Measurements from ENCODE around the gene HINFP.
"Not testable (repeated sequence)": the region's sequence is repeated elsewhere in the genome, so short reads cannot be mapped to it uniquely, and the experiment has no call there.

The HINFP gene

GRCh38 chr11:119134389-119134978 is 13.1 kb downstream of the HINFP start:
- no peak overlapping the region for H3K27ac ChIP-seq (ENCODE audit: low read depth, low read length)

GRCh38 chr11:119139276-119139675 is 17.9 kb downstream of the HINFP start:
- H3K36me3 ChIP-seq (ENCODE audit: control insufficient read depth in 5 of 5, insufficient read depth in 5 of 5, low read length in 5 of 5): peaks cover 0 to 10% (median 4%) of the 10 kb centered on the region in 5 donors

More at GRCh38 chr11:119134389-119134978, 13.1 kb downstream of the HINFP start:
- no peak overlapping the region for H3K9ac ChIP-seq (ENCODE audit: low read length in 5 of 5)
- H3K9me3 ChIP-seq (ENCODE audit: control insufficient read depth in 5 of 5, low read length in 5 of 5): no peaks in the 10 kb centered on the region
- H3K36me3 ChIP-seq (ENCODE audit: control insufficient read depth in 5 of 5, insufficient read depth in 5 of 5, low read length in 5 of 5): peaks cover 5 to 51% (median 47%) of the 10 kb centered on the region in 5 donors
- H3K27me3 ChIP-seq (ENCODE audit: control insufficient read depth in 5 of 5, insufficient read depth in 4 of 5, low read length in 5 of 5): no peaks in the 10 kb centered on the region
- H3K4me1 ChIP-seq (ENCODE audit: control insufficient read depth in 5 of 5, insufficient read depth in 5 of 5, low read length in 5 of 5): peaks cover 0 to 9% (median 0%) of the 10 kb centered on the region in 5 donors
- no peak overlapping the region for H3K4me3 ChIP-seq (ENCODE audit: low read depth in 1 of 5, low read length in 5 of 5)

GRCh38 chr11:119144825-119145486 is 23.6 kb downstream of the HINFP start:
- peaks cover 0 to 17% (median 16%) of the 10 kb centered on the region in 5 donors for H3K4me1 ChIP-seq (ENCODE audit: control insufficient read depth in 5 of 5, insufficient read depth in 5 of 5, low read length in 5 of 5)
- H3K27me3 ChIP-seq (ENCODE audit: control insufficient read depth in 5 of 5, insufficient read depth in 4 of 5, low read length in 5 of 5): peaks cover 3 to 18% (median 9%) of the 10 kb centered on the region in 5 donors
- no peak overlapping the region for H3K27ac ChIP-seq (ENCODE audit: low read depth, low read length)
- no peak overlapping the region for H3K4me3 ChIP-seq (ENCODE audit: low read depth in 1 of 5, low read length in 5 of 5)
- H3K36me3 ChIP-seq (ENCODE audit: control insufficient read depth in 5 of 5, insufficient read depth in 5 of 5, low read length in 5 of 5): no peaks in the 10 kb centered on the region
- H3K9ac ChIP-seq (ENCODE audit: low read length in 5 of 5): no peak overlapping the region
- no peaks in the 10 kb centered on the region for H3K9me3 ChIP-seq (ENCODE audit: control insufficient read depth in 5 of 5, low read length in 5 of 5)

More at GRCh38 chr11:119139276-119139675, 17.9 kb downstream of the HINFP start:
- not testable (repeated sequence) for H3K4me3 ChIP-seq (ENCODE audit: low read depth in 1 of 5, low read length in 5 of 5); H3K4me1 ChIP-seq (ENCODE audit: control insufficient read depth in 5 of 5, insufficient read depth in 5 of 5, low read length in 5 of 5); H3K9me3 ChIP-seq (ENCODE audit: control insufficient read depth in 5 of 5, low read length in 5 of 5); H3K27me3 ChIP-seq (ENCODE audit: control insufficient read depth in 5 of 5, insufficient read depth in 4 of 5, low read length in 5 of 5); H3K27ac ChIP-seq (ENCODE audit: low read depth, low read length); H3K9ac ChIP-seq (ENCODE audit: low read length in 5 of 5)

GRCh38 chr11:119145551-119145950 is 24.2 kb downstream of the HINFP start:
- peaks cover 0 to 17% (median 16%) of the 10 kb centered on the region in 5 donors for H3K4me1 ChIP-seq (ENCODE audit: control insufficient read depth in 5 of 5, insufficient read depth in 5 of 5, low read length in 5 of 5)
- H3K9me3 ChIP-seq (ENCODE audit: control insufficient read depth in 5 of 5, low read length in 5 of 5): no peaks in the 10 kb centered on the region
- no peak overlapping the region for H3K9ac ChIP-seq (ENCODE audit: low read length in 5 of 5)
- no peaks in the 10 kb centered on the region for H3K36me3 ChIP-seq (ENCODE audit: control insufficient read depth in 5 of 5, insufficient read depth in 5 of 5, low read length in 5 of 5)
- peaks cover 5 to 22% (median 12%) of the 10 kb centered on the region in 5 donors for H3K27me3 ChIP-seq (ENCODE audit: control insufficient read depth in 5 of 5, insufficient read depth in 4 of 5, low read length in 5 of 5)
- H3K27ac ChIP-seq (ENCODE audit: low read depth, low read length): no peak overlapping the region
- H3K4me3 ChIP-seq (ENCODE audit: low read depth in 1 of 5, low read length in 5 of 5): no peak overlapping the region

- Histone ChIP-seq H3K27ac (ENCODE audit: low read depth, low read length) (no peak overlapping the region), H3K4me3 (ENCODE audit: low read depth in 1 of 5, low read length in 5 of 5) (no peak overlapping the region), H3K9me3 (ENCODE audit: control insufficient read depth in 5 of 5, low read length in 5 of 5) (no peaks in the 10 kb centered on the region), H3K36me3 (ENCODE audit: control insufficient read depth in 5 of 5, insufficient read depth in 5 of 5, low read length in 5 of 5) (no peaks in the 10 kb centered on the region), H3K9ac (ENCODE audit: low read length in 5 of 5) (no peak overlapping the region), H3K4me1 (ENCODE audit: control insufficient read depth in 5 of 5, insufficient read depth in 5 of 5, low read length in 5 of 5) (peaks cover 0 to 17% (median 16%) of the 10 kb centered on the region in 5 donors), H3K27me3 (ENCODE audit: control insufficient read depth in 5 of 5, insufficient read depth in 4 of 5, low read length in 5 of 5) (peaks cover 5 to 20% (median 13%) of the 10 kb centered on the region in 5 donors)
These were observed 26.4 kb downstream of the HINFP start for GRCh38 chr11:119147604-119148333.

- peaks cover 0 to 17% (median 16%) of the 10 kb centered on the region in 5 donors for H3K4me1 ChIP-seq (ENCODE audit: control insufficient read depth in 5 of 5, insufficient read depth in 5 of 5, low read length in 5 of 5)
- peak overlapping the region in 3 of 5 donors; percentile 47 to 68 (median 48) for H3K9ac ChIP-seq (ENCODE audit: low read length in 5 of 5)
- H3K27me3 ChIP-seq (ENCODE audit: control insufficient read depth in 5 of 5, insufficient read depth in 4 of 5, low read length in 5 of 5): peaks cover 8 to 23% (median 14%) of the 10 kb centered on the region in 5 donors
- no peaks in the 10 kb centered on the region for H3K9me3 ChIP-seq (ENCODE audit: control insufficient read depth in 5 of 5, low read length in 5 of 5)
- no peak overlapping the region for H3K27ac ChIP-seq (ENCODE audit: low read depth, low read length)
- H3K36me3 ChIP-seq (ENCODE audit: control insufficient read depth in 5 of 5, insufficient read depth in 5 of 5, low read length in 5 of 5): no peaks in the 10 kb centered on the region
- H3K4me3 ChIP-seq (ENCODE audit: low read depth in 1 of 5, low read length in 5 of 5): peak overlapping the region; percentile 55 to 72 (median 64)
These were observed 27.3 kb downstream of the HINFP start for GRCh38 chr11:119148720-119149017.

DNA sequence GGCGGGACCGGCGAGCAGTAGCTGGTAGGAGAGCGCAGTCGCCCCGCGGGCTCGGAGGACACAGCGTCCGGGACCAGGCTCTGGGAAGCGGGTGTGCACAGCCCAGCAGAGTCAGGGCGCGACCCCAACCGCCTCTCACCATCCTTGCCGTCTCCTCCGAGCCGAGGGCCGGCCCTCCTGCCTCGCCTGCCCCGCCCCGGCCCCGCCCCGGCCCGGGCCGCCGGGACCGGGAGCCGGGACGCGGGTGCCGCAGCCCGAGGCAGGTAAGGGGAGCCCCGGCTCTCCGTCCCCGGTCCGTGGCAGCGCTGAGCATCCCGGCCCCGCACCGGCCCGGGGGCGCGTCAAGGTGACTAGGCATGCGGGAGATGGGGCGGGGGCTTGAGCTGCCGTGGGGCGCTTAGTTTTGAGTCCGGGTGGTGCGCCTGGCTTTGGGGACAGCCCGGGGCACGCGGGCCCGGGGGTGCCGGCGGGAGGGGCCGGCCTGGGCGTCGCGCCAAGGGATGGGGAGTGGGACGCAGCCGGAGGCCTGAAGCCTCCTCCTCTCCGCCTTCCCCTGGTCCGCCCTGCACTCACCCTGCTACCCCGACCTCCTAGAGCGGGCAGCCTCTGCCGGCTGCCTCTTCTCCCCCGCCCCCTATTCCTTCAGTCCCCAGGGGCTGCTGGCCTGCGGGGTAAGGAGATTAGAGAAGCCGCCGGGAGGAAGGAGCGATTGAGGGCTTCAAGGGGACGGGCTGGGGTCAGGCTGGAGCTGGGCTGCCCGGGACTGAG is 27.8 kb downstream of the HINFP start, which contains the start of gene ABCG4:
Gene ABCG4, plus strand, starts transcription at position 35 of the 768 bp plus-strand sequence. CDS start 914 bp downstream, outside the sequence.
- Histone ChIP-seq H3K36me3 (ENCODE audit: control insufficient read depth in 5 of 5, insufficient read depth in 5 of 5, low read length in 5 of 5) (no peaks in the 10 kb centered on the region), H3K4me3 (ENCODE audit: low read depth in 1 of 5, low read length in 5 of 5) (peak within 1 kb of the TSS; percentile 55 to 72 (median 64)), H3K27me3 (ENCODE audit: control insufficient read depth in 5 of 5, insufficient read depth in 4 of 5, low read length in 5 of 5) (peaks cover 8 to 26% (median 14%) of the 10 kb centered on the region in 5 donors), H3K4me1 (ENCODE audit: control insufficient read depth in 5 of 5, insufficient read depth in 5 of 5, low read length in 5 of 5) (peaks cover 0 to 17% (median 16%) of the 10 kb centered on the region in 5 donors), H3K27ac (ENCODE audit: low read depth, low read length) (no peak within 1 kb of the TSS), H3K9ac (ENCODE audit: low read length in 5 of 5) (peak within 1 kb of the TSS in 4 of 5 donors; percentile 8 to 68 (median 48)), H3K9me3 (ENCODE audit: control insufficient read depth in 5 of 5, low read length in 5 of 5) (no peaks in the 10 kb centered on the region)

DNA sequence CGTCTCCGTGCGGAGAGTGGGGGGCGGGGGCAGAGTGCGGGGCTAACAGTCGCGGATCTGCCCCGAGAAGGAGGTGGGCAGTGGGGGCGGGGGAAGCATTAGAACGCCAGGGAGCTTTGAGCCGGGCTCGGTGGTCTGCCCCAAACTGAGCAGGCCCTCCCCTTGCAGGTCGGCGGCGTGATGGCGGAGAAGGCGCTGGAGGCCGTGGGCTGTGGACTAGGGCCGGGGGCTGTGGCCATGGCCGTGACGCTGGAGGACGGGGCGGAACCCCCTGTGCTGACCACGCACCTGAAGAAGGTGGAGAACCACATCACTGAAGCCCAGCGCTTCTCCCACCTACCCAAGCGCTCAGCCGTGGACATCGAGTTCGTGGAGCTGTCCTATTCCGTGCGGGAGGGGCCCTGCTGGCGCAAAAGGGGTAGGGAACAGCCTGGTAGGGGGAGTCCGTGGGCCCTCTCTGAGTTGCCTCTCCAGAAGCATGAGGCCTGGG is 28.5 kb downstream of the HINFP start:
- no peak overlapping the region for H3K27ac ChIP-seq (ENCODE audit: low read depth, low read length)
- no peaks in the 10 kb centered on the region for H3K9me3 ChIP-seq (ENCODE audit: control insufficient read depth in 5 of 5, low read length in 5 of 5)
- H3K27me3 ChIP-seq (ENCODE audit: control insufficient read depth in 5 of 5, insufficient read depth in 4 of 5, low read length in 5 of 5): peaks cover 8 to 32% (median 15%) of the 10 kb centered on the region in 5 donors
- H3K36me3 ChIP-seq (ENCODE audit: control insufficient read depth in 5 of 5, insufficient read depth in 5 of 5, low read length in 5 of 5): no peaks in the 10 kb centered on the region
- H3K9ac ChIP-seq (ENCODE audit: low read length in 5 of 5): no peak overlapping the region
- H3K4me1 ChIP-seq (ENCODE audit: control insufficient read depth in 5 of 5, insufficient read depth in 5 of 5, low read length in 5 of 5): peaks cover 0 to 17% (median 15%) of the 10 kb centered on the region in 5 donors
- peak overlapping the region in 3 of 5 donors; percentile 61 to 72 (median 72) for H3K4me3 ChIP-seq (ENCODE audit: low read depth in 1 of 5, low read length in 5 of 5)

- Histone ChIP-seq H3K9me3 (ENCODE audit: control insufficient read depth in 5 of 5, low read length in 5 of 5) (no peaks in the 10 kb centered on the region), H3K4me1 (ENCODE audit: control insufficient read depth in 5 of 5, insufficient read depth in 5 of 5, low read length in 5 of 5) (peaks cover 0 to 17% (median 15%) of the 10 kb centered on the region in 5 donors)
These were observed 30.7 kb downstream of the HINFP start for GRCh38 chr11:119152043-119152442.

More at GRCh38 chr11:119152043-119152442, 30.7 kb downstream of the HINFP start:
- Histone ChIP-seq H3K27me3 (ENCODE audit: control insufficient read depth in 5 of 5, insufficient read depth in 4 of 5, low read length in 5 of 5) (peaks cover 8 to 34% (median 15%) of the 10 kb centered on the region in 5 donors), H3K27ac (ENCODE audit: low read depth, low read length) (no peak overlapping the region), H3K9ac (ENCODE audit: low read length in 5 of 5) (no peak overlapping the region), H3K36me3 (ENCODE audit: control insufficient read depth in 5 of 5, insufficient read depth in 5 of 5, low read length in 5 of 5) (no peaks in the 10 kb centered on the region), H3K4me3 (ENCODE audit: low read depth in 1 of 5, low read length in 5 of 5) (no peak overlapping the region)

Data from subcutaneous abdominal adipose tissue (tissue), 5 donors.